Activated T-cell treated with anti-CD3 and anti-CD28 coated beads, Interleukin-2, amount 50 U/mL, for 1 hour (primary cell): ENCODE data around the gene ACAP3.
"Not testable (repeated sequence)": the region's sequence is repeated elsewhere in the genome, so short reads cannot be mapped to it uniquely, and the experiment has no call there.

Experiments
- DNase-seq: peaks from one replicate; pipeline ENCODE4 v3.0.0-alpha.2; 2020

Gene ACAP3

DNA sequence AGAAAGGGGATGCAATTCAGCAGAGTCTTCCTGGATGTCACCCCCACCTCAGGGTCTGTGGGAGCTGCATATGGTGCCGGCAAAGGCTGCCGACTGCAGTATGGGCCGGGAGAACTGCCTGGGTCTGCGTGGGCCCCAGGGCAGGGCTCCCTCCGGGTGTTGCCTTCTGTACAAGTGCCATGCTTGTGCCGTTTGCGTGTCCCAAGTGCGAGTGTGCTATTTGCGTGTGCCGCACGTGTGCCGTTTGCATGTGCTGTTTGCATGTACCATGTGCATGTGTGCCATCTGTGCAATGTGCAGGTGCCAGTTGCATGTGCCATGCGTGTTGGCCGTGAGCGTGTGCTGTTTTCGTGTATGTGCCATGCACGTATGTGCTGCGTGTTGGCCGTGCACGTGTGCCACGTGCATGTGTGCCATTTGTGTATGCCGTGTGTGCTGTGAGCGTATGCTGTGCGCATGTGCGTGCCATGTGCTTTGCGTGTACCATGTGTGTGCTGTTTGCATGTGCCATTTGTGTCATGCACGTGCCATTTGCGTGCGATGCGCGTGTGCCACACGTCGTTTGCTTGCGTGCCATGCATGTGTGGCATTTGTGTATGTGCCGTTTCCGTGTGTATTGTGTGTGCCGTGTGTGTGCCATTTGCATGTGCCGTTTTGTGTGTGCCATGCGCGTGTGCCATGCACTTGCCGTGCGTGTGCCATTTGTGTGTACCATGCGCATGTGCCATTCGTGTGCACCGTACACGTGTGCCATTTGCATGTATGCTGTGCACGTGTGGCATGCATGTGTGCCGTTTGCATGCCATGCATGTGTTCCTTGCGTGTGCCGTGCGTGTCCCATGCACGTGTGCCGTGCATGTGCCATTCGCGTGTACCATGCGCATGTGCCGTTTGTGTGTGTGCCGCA is 21.8 kb upstream of the ACAP3 start:
- no peak for DNase-seq

- DNase-seq, result no peak
Measured at GRCh38 chr1:1328254-1328653, 20.5 kb upstream of the ACAP3 start.

- DNase-seq, result no peak
Measured at GRCh38 chr1:1327291-1327690, 19.6 kb upstream of the ACAP3 start.

DNA sequence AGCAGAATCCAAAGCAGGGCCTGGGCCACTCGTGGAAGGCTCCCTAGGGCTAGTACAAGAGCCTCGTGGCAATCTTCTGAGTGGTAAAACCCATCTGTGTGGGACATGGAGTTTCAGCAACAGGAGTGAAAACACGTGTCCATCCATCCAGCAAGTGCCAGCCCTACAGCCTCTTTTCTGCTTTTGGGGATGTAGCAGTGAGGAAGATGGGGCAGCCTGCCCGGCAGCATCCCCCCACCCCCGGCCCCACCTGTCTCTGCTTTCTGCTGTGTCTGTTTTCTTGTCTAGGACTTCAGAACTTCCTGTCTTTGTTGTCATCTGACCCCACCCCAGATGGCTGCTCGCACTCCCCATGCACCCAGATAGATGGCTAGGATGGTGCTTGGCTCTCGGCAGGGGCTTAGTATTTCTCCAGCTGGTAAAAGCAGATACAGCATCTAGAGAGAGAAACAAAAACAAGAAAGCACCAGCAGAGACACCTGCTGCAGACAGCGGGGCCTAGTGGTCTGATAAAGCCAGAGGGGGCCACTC is 18.4 kb upstream of the ACAP3 start:
- DNase-seq, result no peak

DNA sequence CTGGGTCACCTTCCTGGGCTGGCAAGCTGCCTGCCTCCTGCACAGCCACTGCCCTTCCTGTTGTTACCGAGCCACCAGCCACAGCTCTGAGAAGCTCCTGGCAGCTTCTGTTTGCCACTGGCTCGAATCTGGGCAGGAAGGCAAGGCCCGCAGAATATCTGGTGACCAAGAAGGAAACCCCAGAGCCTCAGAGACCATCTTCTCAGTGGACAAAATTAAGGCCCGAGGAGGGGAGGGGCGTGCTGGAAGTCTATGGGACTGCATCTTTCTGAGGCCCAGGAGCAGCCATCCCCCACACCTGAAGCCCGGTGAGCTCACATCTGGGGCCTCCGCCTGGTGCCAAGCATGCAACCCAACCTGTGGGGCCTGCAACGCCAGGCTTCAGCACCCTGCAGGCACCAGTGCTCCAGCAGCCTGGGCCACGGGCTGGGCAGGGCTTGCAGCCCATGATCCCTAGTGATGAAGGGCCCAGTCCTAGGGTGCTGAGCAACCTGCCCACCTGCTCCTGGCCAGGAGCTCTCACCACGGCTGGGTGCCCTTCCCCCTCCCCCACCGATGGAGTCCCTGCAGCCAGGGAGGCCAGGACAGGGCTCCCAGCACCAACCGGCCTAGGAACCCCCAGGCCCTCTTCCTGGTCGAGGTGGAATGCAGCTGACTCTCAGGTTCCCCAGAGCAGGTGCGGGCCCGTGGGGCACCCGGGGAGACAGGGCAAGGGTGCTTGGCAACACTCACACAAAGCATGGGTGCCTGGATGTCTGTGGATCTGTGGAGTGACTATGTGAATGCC is 17.8 kb upstream of the ACAP3 start:
- DNase-seq, result no peak

- peak; percentile 95 for DNase-seq
Measured at GRCh38 chr1:1324524-1325287, 17.0 kb upstream of the ACAP3 start, which contains the start of the genes CPTP and INTS11. Gene CPTP, plus strand, starts transcription at chr1:1324802. Its CDS starts 2,109 bp downstream, at chr1:1326911. Gene INTS11, minus strand, starts transcription at chr1:1324660. Its CDS starts 52 bp downstream, at chr1:1324608.

- DNase-seq, result no peak
Measured at GRCh38 chr1:1324084-1324523, 16.4 kb upstream of the ACAP3 start.

DNA sequence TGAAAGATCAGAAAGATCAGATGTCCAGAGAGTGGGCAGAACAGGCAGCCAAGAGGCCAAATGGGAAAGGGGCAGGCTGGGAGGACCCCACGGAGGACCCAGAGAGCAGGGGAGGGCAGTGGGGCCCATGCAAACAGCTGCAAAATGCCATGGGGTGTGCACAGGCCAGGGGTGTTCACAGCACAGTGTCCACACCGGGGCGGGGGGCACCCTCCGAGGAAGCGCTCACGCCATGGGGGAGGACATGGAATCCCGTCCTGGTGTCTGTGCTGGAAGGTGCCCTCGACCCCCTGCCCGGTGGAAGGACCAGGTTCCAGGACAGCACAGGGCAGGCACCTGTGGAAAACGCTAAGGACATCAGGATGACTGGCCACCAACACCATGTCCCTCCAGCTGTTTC is 15.2 kb upstream of the ACAP3 start:
- no peak for DNase-seq

- no peak for DNase-seq
Measured at GRCh38 chr1:1322418-1322817, 14.7 kb upstream of the ACAP3 start.

DNA sequence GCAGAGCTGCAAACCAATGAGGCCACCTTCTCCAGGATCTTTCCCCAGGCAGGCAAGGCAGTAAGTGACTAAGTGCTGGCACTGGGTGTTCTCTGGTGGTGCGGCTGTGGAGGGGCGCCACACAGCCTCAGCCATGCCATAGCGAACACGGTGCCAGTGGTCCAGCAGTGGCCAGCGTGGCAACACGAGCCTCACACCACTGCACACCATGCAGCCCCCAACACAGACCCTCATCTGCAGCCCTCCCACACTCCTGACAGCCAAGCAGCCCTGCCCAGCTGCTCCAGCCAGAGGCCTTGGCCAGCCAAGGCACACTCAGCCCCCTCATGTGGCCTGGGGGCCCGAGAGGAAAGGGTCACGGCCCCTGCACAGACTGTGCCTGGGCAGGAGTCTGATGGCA is 13.7 kb upstream of the ACAP3 start:
- no peak for DNase-seq

DNA sequence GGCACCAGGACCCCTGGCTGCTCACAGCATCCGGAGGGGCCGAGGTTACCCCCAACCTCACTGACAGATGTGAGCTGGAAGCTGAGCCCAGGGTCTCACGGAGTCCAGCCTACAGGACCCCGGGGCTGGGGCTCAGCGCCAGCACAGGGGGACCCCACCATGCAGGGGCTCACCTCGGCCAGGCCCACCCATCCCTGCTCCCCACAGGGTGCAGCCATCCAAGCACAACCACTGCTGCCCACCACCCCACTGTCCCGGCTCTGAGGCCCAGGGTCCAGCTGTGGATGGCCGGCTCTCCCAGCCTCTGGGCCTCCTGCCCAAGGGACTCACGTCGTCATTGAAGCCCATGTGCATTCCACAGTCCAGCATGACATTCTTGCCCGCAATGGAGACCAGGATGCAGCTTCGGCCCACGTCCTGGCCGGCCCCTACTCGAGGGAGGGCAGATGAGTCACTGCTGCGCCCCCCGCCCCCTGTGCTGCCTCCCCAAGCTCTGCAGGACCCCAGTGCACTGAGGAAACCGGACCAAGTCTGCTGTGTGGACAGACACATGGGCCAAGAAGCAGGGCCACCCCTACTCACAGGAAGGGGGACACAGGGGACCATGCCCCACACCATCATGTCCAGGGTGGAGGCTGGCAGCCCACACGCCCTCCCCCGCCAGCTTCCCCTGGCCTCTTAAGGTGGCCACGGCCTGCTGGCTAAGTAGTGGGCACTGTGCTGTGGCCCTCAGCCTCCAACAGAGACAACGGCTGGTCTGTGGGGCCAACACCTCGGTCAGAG is 13.1 kb upstream of the ACAP3 start:
- no peak for DNase-seq

DNA sequence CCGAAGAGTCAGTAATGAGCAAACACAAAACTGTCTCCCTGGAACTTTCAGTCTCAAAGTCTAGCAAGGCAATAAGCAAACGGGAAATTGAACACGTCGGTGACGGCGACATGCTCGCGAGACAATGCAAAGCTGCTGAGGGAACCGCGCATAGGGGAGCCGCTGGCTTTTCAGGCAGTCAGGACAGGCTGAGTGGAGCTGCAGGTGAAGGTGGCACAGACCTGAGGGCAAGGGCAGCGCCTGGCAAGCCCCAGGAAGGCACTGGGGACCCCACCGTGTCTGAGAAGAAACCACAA is 11.9 kb upstream of the ACAP3 start:
- no peak for DNase-seq

GRCh38 chr1:1318777-1319645 is 11.3 kb upstream of the ACAP3 start:
- no peak for DNase-seq

GRCh38 chr1:1318131-1318652 is 10.5 kb upstream of the ACAP3 start:
- no peak for DNase-seq

DNA sequence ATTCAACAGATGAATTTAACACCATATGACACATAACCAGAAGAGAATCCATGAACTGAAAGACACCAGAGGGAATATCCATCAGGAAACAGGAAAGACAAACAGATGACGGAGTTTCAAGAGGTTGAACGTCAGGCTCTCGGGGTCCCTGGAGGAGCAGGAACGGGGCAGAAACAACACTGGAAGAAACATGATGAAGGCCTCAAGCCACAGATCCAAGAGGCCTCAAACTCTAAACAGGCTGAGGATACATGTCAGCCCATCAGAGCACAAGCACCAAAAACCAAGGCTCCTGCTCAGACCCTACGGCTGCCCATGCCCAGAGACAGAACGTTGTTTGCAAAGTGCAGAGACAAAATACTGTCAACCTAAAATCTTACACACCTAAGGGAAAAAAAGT is 9.7 kb upstream of the ACAP3 start:
- DNase-seq, result no peak

DNA sequence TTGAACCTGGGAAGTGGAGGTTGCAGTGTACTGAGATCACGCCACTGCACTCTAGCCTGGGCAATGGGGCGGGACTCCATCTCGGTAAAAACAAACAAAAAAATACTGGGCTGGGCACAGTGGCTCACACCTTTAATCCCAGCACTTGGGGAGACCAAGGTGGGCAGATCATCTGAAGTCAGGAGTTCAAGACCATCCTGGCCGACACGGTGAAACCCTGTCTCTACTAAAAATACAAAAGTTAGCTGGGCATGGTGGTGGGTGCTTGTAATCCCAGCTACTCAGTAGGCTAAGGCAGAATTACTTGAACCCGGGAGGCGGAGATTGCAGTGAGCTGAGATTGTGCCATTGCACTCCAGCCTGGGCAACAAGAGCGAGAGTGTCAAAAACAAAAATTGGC is 8.5 kb upstream of the ACAP3 start:
- not testable (repeated sequence) for DNase-seq

DNA sequence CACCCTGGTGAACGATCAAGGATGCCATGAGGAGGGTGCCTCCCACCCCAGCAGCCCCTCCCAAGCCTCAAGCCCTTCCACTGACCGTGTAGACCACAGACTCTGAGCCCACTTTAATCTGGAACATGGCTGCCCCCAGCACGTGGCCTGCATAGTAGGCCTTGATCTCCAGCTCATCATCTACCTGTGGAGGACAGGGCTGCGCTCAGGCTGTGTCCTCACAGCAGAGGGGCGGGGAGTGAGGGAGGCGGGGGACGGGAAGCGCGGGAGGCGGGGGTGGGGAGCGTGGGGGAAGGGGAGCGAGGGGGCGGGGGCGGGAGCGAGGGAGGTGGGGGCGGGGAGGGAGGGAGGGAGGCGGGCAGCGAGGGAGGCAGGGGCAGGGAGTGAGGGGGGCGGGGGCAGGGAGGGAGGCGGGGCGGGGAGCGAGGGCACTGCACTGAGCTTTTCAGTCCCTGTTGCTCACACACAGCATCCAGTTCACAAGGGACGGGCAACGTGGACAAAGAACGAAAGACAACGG is 7.8 kb upstream of the ACAP3 start:
- no peak for DNase-seq

DNA sequence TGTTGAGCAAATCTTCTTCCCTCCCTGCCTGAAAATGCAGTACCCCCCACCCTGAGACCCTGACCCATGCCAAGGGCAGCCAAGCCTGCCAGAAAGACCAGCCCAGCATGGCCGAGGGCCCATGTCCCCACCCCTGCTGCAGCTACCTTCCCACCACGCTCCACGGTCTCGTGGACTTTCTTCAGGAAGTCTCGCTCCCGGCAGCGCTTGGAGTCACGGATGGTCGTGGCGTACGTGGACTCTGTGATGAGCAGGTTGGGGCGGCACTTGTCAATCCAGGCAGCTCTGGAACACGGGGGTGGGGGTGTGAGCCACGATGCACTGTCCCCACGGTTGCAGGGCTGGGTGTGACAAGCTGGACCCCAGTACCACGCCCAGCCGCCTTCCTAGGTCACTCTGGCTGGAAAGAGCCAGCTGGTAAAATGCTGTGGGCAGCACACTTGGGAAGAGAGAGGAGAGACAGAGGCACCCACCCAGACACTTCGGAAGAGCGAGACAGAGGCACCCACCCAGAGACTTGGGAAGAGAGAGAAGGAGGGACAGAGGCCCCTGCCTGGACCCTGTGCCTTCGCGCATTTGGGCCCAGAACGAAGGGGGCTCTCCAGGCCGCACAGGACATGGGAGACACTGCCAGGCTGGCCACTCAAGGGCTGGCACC is 7.1 kb upstream of the ACAP3 start:
- no peak for DNase-seq

DNA sequence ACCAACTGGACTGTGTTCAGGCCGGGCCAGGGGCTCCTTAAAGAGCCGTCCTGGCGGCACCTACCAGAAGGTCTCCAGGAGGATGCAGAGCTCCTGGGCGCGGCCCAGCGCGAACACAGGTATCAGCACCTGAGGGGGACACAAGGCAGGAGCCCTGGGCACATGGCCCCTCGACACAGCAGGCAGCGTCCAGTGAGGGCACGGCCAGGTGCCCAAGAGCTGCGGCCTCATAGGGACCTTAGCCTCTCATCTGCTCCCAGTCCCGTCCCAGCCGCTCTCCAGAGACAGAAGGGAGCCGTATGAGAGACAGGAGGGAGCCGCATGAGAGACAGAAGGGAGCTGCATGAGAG is 6.5 kb upstream of the ACAP3 start:
- DNase-seq, result no peak
